HepG2 (cell line): ENCODE results near the gene DNAJC5. TPM values are rescaled to one million over a fixed set of nuclear protein-coding genes. Genes with fewer than 3 reads are reported as not detected.

Experiments used
- ADNP ChIP-seq: sonication (generic); formaldehyde crosslinking; IDR thresholded peaks from 2 replicates; pipeline ENCODE4 v1.4.0; 2020; ENCODE audit warnings: missing genetic modification reagents
- AGO1 ChIP-seq: fragments of 200-400 bp; formaldehyde crosslinking; IDR thresholded peaks from 2 replicates; pipeline ENCODE4 v1.6.1; 2017; ENCODE audit warnings: mild to moderate bottlenecking, low read depth, low read length, moderate library complexity; ENCODE audit not compliant: poor library complexity, severe bottlenecking
- FOXK1 ChIP-seq: sonication (generic); formaldehyde crosslinking; IDR thresholded peaks from 2 replicates; pipeline ENCODE4 v1.4.0; 2020; ENCODE audit warnings: low read depth, missing genetic modification reagents, borderline replicate concordance
- GFI1 ChIP-seq: sonication (generic); formaldehyde crosslinking; IDR thresholded peaks from 2 replicates; pipeline ENCODE4 v1.5.0; 2020; ENCODE audit warnings: missing genetic modification reagents, mild to moderate bottlenecking, borderline replicate concordance
- GLMP ChIP-seq: sonication (generic); formaldehyde crosslinking; IDR thresholded peaks from 2 replicates; pipeline ENCODE4 v1.9.0; 2021; ENCODE audit warnings: missing genetic modification reagents, mild to moderate bottlenecking, borderline replicate concordance
- GTF2F1 ChIP-seq: fragments of 150-350 bp; IDR thresholded peaks from 2 replicates; pipeline ENCODE4 v1.6.1; 2014; ENCODE audit warnings: low read length
- GTF3A ChIP-seq: sonication (generic); formaldehyde crosslinking; conservative IDR thresholded peaks from 2 replicates; pipeline ENCODE4 v1.4.0; 2020; ENCODE audit warnings: mild to moderate bottlenecking, missing genetic modification reagents
- JUND ChIP-seq: sonication (generic); formaldehyde crosslinking; IDR thresholded peaks from 2 replicates; pipeline ENCODE4 v1.8.0; 2022; ENCODE audit warnings: mild to moderate bottlenecking, missing genetic modification reagents
- PATZ1 ChIP-seq: sonication (generic); formaldehyde crosslinking; IDR thresholded peaks from 2 replicates; pipeline ENCODE4 v1.4.0; 2020; ENCODE audit warnings: missing genetic modification reagents
- RELA ChIP-seq: sonication (generic); formaldehyde crosslinking; IDR thresholded peaks from 2 replicates; pipeline ENCODE4 v1.4.0; 2020; ENCODE audit warnings: missing genetic modification reagents
- SKI ChIP-seq: fragments of 450-650 bp; IDR thresholded peaks from one replicate; pipeline ENCODE4 v1.6.1; 2018; ENCODE audit warnings: mild to moderate bottlenecking; ENCODE audit not compliant: partially characterized antibody
- SP4 ChIP-seq: sonication (generic); formaldehyde crosslinking; IDR thresholded peaks from 2 replicates; pipeline ENCODE4 v1.8.1; 2023; ENCODE audit warnings: mild to moderate bottlenecking, missing genetic modification reagents
- STAT5B ChIP-seq: sonication (generic); formaldehyde crosslinking; IDR thresholded peaks from 2 replicates; pipeline ENCODE4 v1.4.0; 2020; ENCODE audit warnings: missing genetic modification reagents
- TCF7L2 ChIP-seq: IDR thresholded peaks from 2 replicates; pipeline ENCODE4 v1.6.1; 2011; ENCODE audit warnings: mild to moderate bottlenecking, low read depth, low read length, moderate library complexity
- YY1 ChIP-seq: IDR thresholded peaks from 2 replicates; pipeline ENCODE4 v1.6.1; 2011; ENCODE audit warnings: low read length, low read depth, moderate library complexity, mild to moderate bottlenecking; ENCODE audit not compliant: insufficient read depth, insufficient replicate concordance
- ZBTB43 ChIP-seq: sonication (generic); formaldehyde crosslinking; conservative IDR thresholded peaks from 2 replicates; pipeline ENCODE4 v1.4.0; 2020; ENCODE audit warnings: missing genetic modification reagents
- ZFP1 ChIP-seq: IDR thresholded peaks from 2 replicates; pipeline ENCODE4 v1.6.1; 2016
- ZFP62 ChIP-seq: sonication (generic); formaldehyde crosslinking; IDR thresholded peaks from 2 replicates; pipeline ENCODE4 v1.4.0; 2020; ENCODE audit warnings: missing genetic modification reagents
- ZKSCAN1 ChIP-seq: fragments of 150-350 bp; IDR thresholded peaks from 2 replicates; pipeline ENCODE4 v1.6.1; 2014; ENCODE audit warnings: low read length
- ZNF160 ChIP-seq: sonication (generic); formaldehyde crosslinking; IDR thresholded peaks from 2 replicates; pipeline ENCODE4 v1.8.0; 2022; ENCODE audit warnings: mild to moderate bottlenecking, inconsistent platforms, missing genetic modification reagents
- ZNF18 ChIP-seq: sonication (generic); formaldehyde crosslinking; IDR thresholded peaks from 2 replicates; pipeline ENCODE4 v1.8.0; 2022; ENCODE audit warnings: mild to moderate bottlenecking, missing genetic modification reagents; ENCODE audit not compliant: insufficient replicate concordance
- ZNF20 ChIP-seq: sonication (generic); formaldehyde crosslinking; IDR thresholded peaks from 2 replicates; pipeline ENCODE4 v1.4.0; 2020; ENCODE audit warnings: mild to moderate bottlenecking, moderate library complexity, missing genetic modification reagents
- ZNF3 ChIP-seq: IDR thresholded peaks from 2 replicates; pipeline ENCODE4 v1.7.0; 2017; ENCODE audit warnings: inconsistent platforms
- ZNF34 ChIP-seq: sonication (generic); formaldehyde crosslinking; IDR thresholded peaks from 2 replicates; pipeline ENCODE4 v1.4.0; 2020; ENCODE audit warnings: mild to moderate bottlenecking, missing genetic modification reagents, borderline replicate concordance
- ZNF563 ChIP-seq: sonication (generic); formaldehyde crosslinking; IDR thresholded peaks from 2 replicates; pipeline ENCODE4 v1.8.0; 2022; ENCODE audit warnings: mild to moderate bottlenecking, moderate library complexity, missing genetic modification reagents
- ZNF564 ChIP-seq: sonication (generic); formaldehyde crosslinking; IDR thresholded peaks from 2 replicates; pipeline ENCODE4 v1.8.1; 2023; ENCODE audit warnings: mild to moderate bottlenecking, missing genetic modification reagents
- polyA plus RNA-seq, 8 experiments: library from polyadenylated mRNA; depleted of rRNA in 3 of 8; stranded (reverse) in 7 of 8; unstranded in 1 of 8; fragments of >200 nt; fragmentation: Illumina TruSeq in 4 of 8; extraction: Trizol in 4 of 8; gene quantifications; 2 replicates each; pipeline versions ENCODE4 v1.2.1 to v1.2.3, GENCODE V29; 2011 to 2016; ENCODE audit warnings: low read depth in 4 of 8, missing spikeins in 1 of 8, mixed read lengths in 1 of 8; ENCODE audit not compliant: insufficient read depth in 1 of 8
- total RNA-seq, 5 experiments: library from RNA; depleted of rRNA; stranded (reverse); fragments of >200 nt; fragmentation: Illumina TruSeq; extraction: Trizol; gene quantifications; 2 replicates each; pipeline ENCODE4 v1.2.3, GENCODE V29; 2016; ENCODE audit warnings: low read depth in 1 of 5

DNAJC5 gene
- total and polyA plus RNA-seq, 2 of the 13 experiments (the other 11 are each of a cell fraction or from before 2014, with no cell fraction given) = 42.8 to 64.5 TPM

- TF ChIP-seq ZNF18 (CRISPR knock-in tag) = peak; percentile 95
- peak; percentile 93; the same call in 1 of the 2 replicates for TF ChIP-seq ZFP62
- no peak; the same call in 1 of the 2 replicates for TF ChIP-seq GLMP (CRISPR knock-in tag)
- TF ChIP-seq ZNF563 (CRISPR knock-in tag) = peak; percentile 98
- peak; percentile 68 for TF ChIP-seq AGO1
- peak; percentile 99 for TF ChIP-seq SP4 (CRISPR knock-in tag)
- TF ChIP-seq RELA (CRISPR knock-in tag) = peak; percentile 75
- peak; percentile 74 for TF ChIP-seq SKI
- TF ChIP-seq ZNF20 = no peak
- peak; percentile 93 for TF ChIP-seq YY1
- TF ChIP-seq TCF7L2 = no peak
- no peak for TF ChIP-seq ZKSCAN1
- peak; percentile 59; the same call in 1 of the 2 replicates for TF ChIP-seq GTF2F1
- TF ChIP-seq ADNP = no peak
- TF ChIP-seq ZNF3 (CRISPR knock-in tag) = peak; percentile 12; the same call in 1 of the 2 replicates
- TF ChIP-seq STAT5B (CRISPR knock-in tag) = 0 out of 2 replicates have a peak, but pooled peaks have one; percentile 20
- TF ChIP-seq ZNF34 (CRISPR knock-in tag) = no peak
- TF ChIP-seq ZFP1 (CRISPR knock-in tag) = no peak; the same call in none of the 2 replicates
- no peak for TF ChIP-seq GTF3A
- TF ChIP-seq FOXK1 = peak; percentile 95
- TF ChIP-seq ZNF160 (CRISPR knock-in tag) = peak; percentile 50
- 0 out of 2 replicates have a peak, but pooled peaks have one; percentile 93 for TF ChIP-seq ZNF564 (CRISPR knock-in tag)
- peak; percentile 47 for TF ChIP-seq JUND (CRISPR knock-in tag)
- peak; percentile 75; the same call in 1 of the 2 replicates for TF ChIP-seq GFI1 (CRISPR knock-in tag)
- peak; percentile 49; the same call in 1 of the 2 replicates for TF ChIP-seq ZBTB43 (CRISPR knock-in tag)
- TF ChIP-seq PATZ1 (CRISPR knock-in tag) = peak; percentile 74
Measured at GRCh38 chr20:63864978-63865640, 29.8 kb upstream of the DNAJC5 start, which contains the start of gene TPD52L2 (continued).
